B cell (primary cell): ENCODE measurements around the gene C5AR1. TPM values are rescaled to one million over a fixed set of nuclear protein-coding genes. Genes with fewer than 3 reads are reported as not detected.
A peak's percentile ranks its signal among the peaks of the same experiment; 100 is the strongest.

Experiments used
- ATAC-seq: fragments of 200-7000 bp; cut with Tn5 transposase; one replicate; pipeline ENCODE4 v1.10.0; 2021; ENCODE audit warnings: low read depth, mild to moderate bottlenecking, moderate number of reproducible peaks, moderate library complexity
- CTCF ChIA-PET: fragments of 350-600 bp; sonication (Branson Sonifier 250); formaldehyde crosslinking; loops from one replicate; lab custom pipeline; 2021; ENCODE audit warnings: antibody characterized with exemption, inconsistent platforms; lab: Charles Lee
- POLR2A ChIA-PET: fragments of 350-600 bp; sonication (Branson Sonifier 250); formaldehyde crosslinking; loops from one replicate; lab custom pipeline; 2021; ENCODE audit warnings: antibody characterized with exemption; lab: Charles Lee
- DNase-seq: peaks from one replicate; pipeline ENCODE4 v3.0.0; 2013
- H2AFZ ChIP-seq: 2 replicates; pipeline ENCODE4 v1.6.1; 2012; ENCODE audit warnings: mild to moderate bottlenecking, low read depth, low read length; ENCODE audit not compliant: insufficient read depth, poor library complexity, severe bottlenecking
- H3K27ac ChIP-seq, 2 donors: 1 replicate in 1 of 2; 2 replicates in 1 of 2; pipeline ENCODE4 v1.5.1; 2012 to 2013; ENCODE audit warnings: low read length in 2 of 2, mild to moderate bottlenecking in 2 of 2, moderate library complexity in 1 of 2
- H3K27me3 ChIP-seq, 4 experiments: fragments of 200-600 bp in 1 of 4; sonication (generic) in 1 of 4; replicated peaks in 1 of 4; 1 replicate in 2 of 4; 2 replicates in 2 of 4; pipeline versions ENCODE4 v1.6.1 to v1.7.0; 2013 to 2016; ENCODE audit warnings: low read length in 3 of 4, mild to moderate bottlenecking in 2 of 4, mixed read lengths in 1 of 4, moderate library complexity in 1 of 4; ENCODE audit not compliant: insufficient read depth in 4 of 4, control insufficient read depth in 3 of 4; ENCODE audit errors: control extremely low read depth in 1 of 4
- H3K36me3 ChIP-seq, 2 experiments: replicated peaks in 1 of 2; 1 replicate in 1 of 2; 2 replicates in 1 of 2; pipeline versions ENCODE4 v1.6.1 to v1.7.1; 2013; ENCODE audit warnings: low read length in 1 of 2; ENCODE audit not compliant: insufficient read depth in 2 of 2, control insufficient read depth in 1 of 2; ENCODE audit errors: control extremely low read depth in 1 of 2, extremely low read depth in 1 of 2
- H3K4me1 ChIP-seq, 2 donors: fragments of 200-600 bp in 1 of 2; sonication (generic) in 1 of 2; 1 replicate in 1 of 2; 2 replicates in 1 of 2; pipeline versions ENCODE4 v1.5.1 to v1.6.1; 2013 to 2017; ENCODE audit warnings: low read length in 2 of 2; ENCODE audit not compliant: control insufficient read depth in 2 of 2, insufficient read depth in 2 of 2
- H3K4me2 ChIP-seq: replicated peaks from 2 replicates; pipeline ENCODE3; 2012; ENCODE audit warnings: mild to moderate bottlenecking, low read depth, low read length; ENCODE audit not compliant: poor library complexity, severe bottlenecking
- H3K4me3 ChIP-seq, 5 experiments: fragments of 200-600 bp in 1 of 5; sonication (generic) in 1 of 5; 1 replicate in 3 of 5; 2 replicates in 2 of 5; pipeline versions ENCODE4 v1.5.1 to v1.7.0; 2011 to 2016; ENCODE audit warnings: low read length in 4 of 5, mild to moderate bottlenecking in 4 of 5, low read depth in 2 of 5, control low read depth in 1 of 5, moderate library complexity in 1 of 5; ENCODE audit not compliant: insufficient read depth in 1 of 5; ENCODE audit errors: control extremely low read depth in 1 of 5, extremely low read depth in 1 of 5
- H3K79me2 ChIP-seq: fragments of 200-600 bp; sonication (generic); one replicate; pipeline ENCODE4 v1.6.0; 2016; ENCODE audit warnings: low read length; ENCODE audit not compliant: control insufficient read depth, insufficient read depth
- H3K9ac ChIP-seq: fragments of 200-600 bp; sonication (generic); 2 replicates; pipeline ENCODE4 v1.6.1; 2017; ENCODE audit warnings: mild to moderate bottlenecking, low read length, moderate library complexity
- H3K9me3 ChIP-seq, 3 donors: one replicate each; pipeline versions ENCODE4 v1.6.1 to v1.7.1; 2013; ENCODE audit warnings: low read length in 2 of 3; ENCODE audit not compliant: control insufficient read depth in 2 of 3, insufficient read depth in 1 of 3; ENCODE audit errors: control extremely low read depth in 1 of 3
- H4K20me1 ChIP-seq: 2 replicates; pipeline ENCODE4 v1.6.0; 2012; ENCODE audit warnings: mild to moderate bottlenecking, low read length; ENCODE audit not compliant: insufficient read depth, control insufficient read depth, poor library complexity, severe bottlenecking
- H3K27ac Mint-ChIP-seq: one replicate; pipeline ENCODE4 v1.8.0; 2021; ENCODE audit warnings: mixed read lengths
- H3K27me3 Mint-ChIP-seq: one replicate; pipeline ENCODE4 v1.8.0; 2021; ENCODE audit warnings: mixed read lengths
- H3K4me1 Mint-ChIP-seq: one replicate; pipeline ENCODE4 v1.8.0; 2021; ENCODE audit warnings: mixed read lengths
- H3K4me3 Mint-ChIP-seq: one replicate; pipeline ENCODE4 v1.8.0; 2021; ENCODE audit warnings: mixed read lengths
- H3K9me3 Mint-ChIP-seq: one replicate; pipeline ENCODE4 v1.8.0; 2022; ENCODE audit warnings: mixed read lengths; ENCODE audit not compliant: insufficient read depth
- CTCF ChIP-seq: fragments of 200-600 bp; IDR thresholded peaks from one replicate; pipeline ENCODE4 v1.8.0; 2022; ENCODE audit warnings: antibody characterized with exemption, mild to moderate bottlenecking
- EZH2 ChIP-seq: IDR thresholded peaks from 2 replicates; pipeline ENCODE4 v1.6.1; 2012; ENCODE audit warnings: borderline replicate concordance, low read depth, mild to moderate bottlenecking, moderate library complexity, low read length; ENCODE audit not compliant: insufficient read depth, poor library complexity, severe bottlenecking
- WGBS: methylation state at CpG from one replicate; pipeline ENCODE4 v1.1.5; 2013; ENCODE audit warnings: missing lambda C conversion rate; ENCODE audit not compliant: insufficient coverage; 5-methylcytosine and 5-hydroxymethylcytosine counted together
- intact Hi-C: fragments of 100-400 bp; cut with micrococcal nuclease; formaldehyde crosslinking; loops from one replicate; pipeline ENCODE4 v1.10.0; 2022
- polyA minus RNA-seq: library from RNA; depleted of rRNA, polyadenylated mRNA; stranded (reverse); fragments of >200 nt; gene quantifications from 2 replicates; pipeline ENCODE4 v1.2.3, GENCODE V29; 2012
- polyA plus RNA-seq: library from polyadenylated mRNA; depleted of rRNA; stranded (reverse); fragments of >200 nt; gene quantifications from 2 replicates; pipeline ENCODE4 v1.2.3, GENCODE V29; 2012
- total RNA-seq, 2 donors: library from RNA; stranded (reverse); fragments of 120-200 nt in 1 of 2; gene quantifications; 1 replicate in 1 of 2; 2 replicates in 1 of 2; pipeline versions ENCODE4 v1.2.3 to v1.2.4, GENCODE V29; 2013 to 2022

The C5AR1 gene
- 1.9 and 4.9 TPM in 2 replicates for total RNA-seq
- 1.7 TPM for total RNA-seq (2013)
- polyA plus RNA-seq: 3.1 and 4.1 TPM in 2 replicates
- polyA minus RNA-seq: 1.9 and 2.6 TPM in 2 replicates

DNA sequence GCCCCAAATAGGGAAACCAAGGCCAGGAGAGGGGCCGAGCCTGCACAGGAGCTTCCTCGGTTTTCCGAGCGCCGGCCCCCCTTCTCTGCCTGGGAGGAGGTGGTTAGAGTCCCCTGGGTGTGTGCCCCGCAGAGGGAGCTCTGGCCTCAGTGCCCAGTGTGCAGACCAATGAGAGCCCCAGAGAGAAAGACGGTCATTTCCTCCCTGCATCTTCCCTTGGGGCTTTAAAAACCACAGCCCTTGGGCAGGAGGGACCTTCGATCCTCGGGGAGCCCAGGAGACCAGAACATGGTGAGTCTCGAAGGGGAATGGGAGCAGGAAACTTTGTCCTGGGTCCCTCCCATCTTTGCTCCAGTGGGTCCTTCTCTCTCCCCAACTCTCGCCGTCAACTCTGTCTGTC lies at the start of gene C5AR1:
C5AR1 (plus strand) TSS at position 254 of the 400 bp plus-strand sequence; CDS start at position 289, 35 bp downstream.
- H3K4me3 ChIP-seq: peak within 1 kb of the TSS in 1 of 5 experiments; percentile 82
- TF ChIP-seq EZH2 (no peak), CTCF (no peak)
- intact Hi-C loops: loop anchor here (5.0 kb wide), 1 partner anchor 38 kb away; the partner anchor contains the start of gene DHX34
- 8% methylated on average over 8 of the region's 12 CpGs for WGBS
- peaks cover 5% of the 10 kb centered on the region in 2 donors for H3K4me1 ChIP-seq
- POLR2A ChIA-PET: interaction anchor here (0.6 kb wide), 1 partner anchor 36 kb away, joined by 5 read pairs; no protein-coding TSS in a partner anchor
- ATAC-seq: no peak
- Mint-ChIP-seq H3K27ac (no peak within 1 kb of the TSS), H3K4me3 (no peak within 1 kb of the TSS), H3K9me3 (no peaks in the 10 kb centered on the region), H3K27me3 (peaks cover 30% of the 10 kb centered on the region), H3K4me1 (peaks cover 4% of the 10 kb centered on the region)
- no peak for DNase-seq
- H3K36me3 ChIP-seq: no peaks in the 10 kb centered on the region
- H3K9me3 ChIP-seq: peaks cover 0 to 5% (median 0%) of the 10 kb centered on the region in 3 donors
- CTCF ChIA-PET: interaction anchor here (2.0 kb wide), 1 partner anchor 25 kb away, joined by 7 read pairs; no protein-coding TSS in a partner anchor
- no peaks in the 10 kb centered on the region for H3K79me2 ChIP-seq
- H4K20me1 ChIP-seq: no peaks in the 10 kb centered on the region
- H3K9ac ChIP-seq: no peak within 1 kb of the TSS
- H2AFZ ChIP-seq: no peak within 1 kb of the TSS
- H3K4me2 ChIP-seq: no peak within 1 kb of the TSS
- H3K27ac ChIP-seq: no peak within 1 kb of the TSS
- peaks cover 0 to 17% (median 2%) of the 10 kb centered on the region in 4 experiments for H3K27me3 ChIP-seq

- no peaks in the 10 kb centered on the region for H3K27me3 ChIP-seq
- WGBS: 97% methylated on average over 17 of the region's 17 CpGs
- no peak overlapping the region for H3K4me3 ChIP-seq
- H3K9me3 ChIP-seq: peaks cover 0 to 6% (median 0%) of the 10 kb centered on the region in 3 donors
- H3K9ac ChIP-seq: no peak overlapping the region
- ATAC-seq: no peak
- peaks cover 44% of the 10 kb centered on the region for H4K20me1 ChIP-seq
- Mint-ChIP-seq H3K27me3 (no peaks in the 10 kb centered on the region), H3K4me1 (peaks cover 46% of the 10 kb centered on the region), H3K27ac (no peak overlapping the region), H3K9me3 (no peaks in the 10 kb centered on the region), H3K4me3 (no peak overlapping the region)
- no peak for DNase-seq
- peaks cover 20 to 34% of the 10 kb centered on the region in 2 donors for H3K4me1 ChIP-seq
- CTCF ChIA-PET: interaction anchor here (0.9 to 1.6 kb wide), 4 partner anchors 14 to 50 kb away, joined by 3 to 4 read pairs (median 4); no protein-coding TSS in a partner anchor
- H3K27ac ChIP-seq: no peak overlapping the region
- H3K36me3 ChIP-seq: peaks cover 3 to 41% of the 10 kb centered on the region in 2 experiments
- H3K4me2 ChIP-seq: no peak overlapping the region
- H2AFZ ChIP-seq: no peak overlapping the region
- peaks cover 25% of the 10 kb centered on the region for H3K79me2 ChIP-seq
- POLR2A ChIA-PET: no interaction called here
- intact Hi-C loops: no loop called here
- no peak for TF ChIP-seq EZH2
- TF ChIP-seq CTCF: no peak
These were observed 49.2 kb upstream of the C5AR1 start for GRCh38 chr19:47260476-47260875.
